ENCODE measurements around the gene TIMP3.

TIMP3 gene

GRCh38 chr22:32880061-32880460, 78.6 kb downstream of the TIMP3 start:
- TF ChIP-seq, protein P1, sequence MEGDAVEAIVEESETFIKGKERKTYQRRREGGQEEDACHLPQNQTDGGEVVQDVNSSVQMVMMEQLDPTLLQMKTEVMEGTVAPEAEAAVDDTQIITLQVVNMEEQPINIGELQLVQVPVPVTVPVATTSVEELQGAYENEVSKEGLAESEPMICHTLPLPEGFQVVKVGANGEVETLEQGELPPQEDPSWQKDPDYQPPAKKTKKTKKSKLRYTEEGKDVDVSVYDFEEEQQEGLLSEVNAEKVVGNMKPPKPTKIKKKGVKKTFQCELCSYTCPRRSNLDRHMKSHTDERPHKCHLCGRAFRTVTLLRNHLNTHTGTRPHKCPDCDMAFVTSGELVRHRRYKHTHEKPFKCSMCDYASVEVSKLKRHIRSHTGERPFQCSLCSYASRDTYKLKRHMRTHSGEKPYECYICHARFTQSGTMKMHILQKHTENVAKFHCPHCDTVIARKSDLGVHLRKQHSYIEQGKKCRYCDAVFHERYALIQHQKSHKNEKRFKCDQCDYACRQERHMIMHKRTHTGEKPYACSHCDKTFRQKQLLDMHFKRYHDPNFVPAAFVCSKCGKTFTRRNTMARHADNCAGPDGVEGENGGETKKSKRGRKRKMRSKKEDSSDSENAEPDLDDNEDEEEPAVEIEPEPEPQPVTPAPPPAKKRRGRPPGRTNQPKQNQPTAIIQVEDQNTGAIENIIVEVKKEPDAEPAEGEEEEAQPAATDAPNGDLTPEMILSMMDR (conservative IDR thresholded peaks at IDR 0.05) = no peak
- no peak overlapping the region for H3K27ac ChIP-seq

DNA sequence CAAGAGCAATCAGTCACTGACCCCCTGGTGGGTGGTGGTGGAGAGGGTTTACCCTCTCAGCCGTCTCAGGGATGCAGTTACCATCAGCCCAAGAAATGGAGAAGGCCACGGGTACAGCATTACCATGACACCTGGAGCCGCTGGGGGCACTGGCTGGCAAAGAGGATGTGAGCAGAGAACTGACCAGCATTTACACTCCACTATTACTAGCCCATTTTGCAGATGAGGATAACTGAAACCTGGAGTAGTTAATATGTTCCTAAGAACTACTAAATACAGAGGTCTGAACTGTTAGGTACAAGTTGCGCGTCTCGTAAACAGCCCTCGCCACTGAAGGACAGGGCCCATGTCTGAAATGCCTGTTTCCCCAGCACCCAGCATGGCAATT, 79.0 kb downstream of the TIMP3 start:
- H3K27ac ChIP-seq = no peak overlapping the region
- TF ChIP-seq, protein P1 (conservative IDR thresholded peaks at IDR 0.05) = no peak

DNA sequence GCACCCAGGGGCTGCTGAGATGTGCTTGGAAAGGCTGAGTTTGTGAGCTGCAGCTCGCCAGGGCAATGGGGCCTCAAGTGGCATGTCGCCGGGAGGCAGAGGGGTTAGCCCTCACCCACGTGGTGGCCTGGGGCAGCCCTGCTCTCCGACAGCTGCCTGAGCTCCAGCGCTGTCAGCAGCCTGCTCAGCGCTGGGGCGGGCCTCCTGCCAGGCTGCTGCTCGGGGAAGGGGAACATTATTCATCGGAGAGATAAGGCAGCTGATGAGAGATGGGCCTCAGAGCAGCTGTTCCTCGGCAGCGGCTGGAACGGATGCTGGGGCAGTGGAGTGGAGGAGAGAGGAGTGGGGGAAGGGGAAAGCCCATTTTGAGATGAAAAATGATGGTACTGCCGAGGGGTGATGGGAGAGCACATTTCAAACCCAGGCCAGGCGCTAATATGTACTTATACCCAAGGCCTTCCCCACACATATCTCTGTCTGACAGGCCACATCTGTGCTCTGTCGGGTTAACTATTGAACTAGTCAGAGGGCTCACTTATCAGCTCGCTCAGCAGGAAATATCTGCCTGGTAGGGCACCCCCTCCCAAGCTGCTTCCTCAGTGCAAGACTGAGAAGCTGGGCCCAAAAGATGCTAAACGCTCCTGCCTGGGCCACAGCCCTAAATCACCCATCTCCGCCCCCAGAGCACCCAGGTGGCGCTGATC, 79.5 kb downstream of the TIMP3 start:
- H3K27ac ChIP-seq = no peak overlapping the region

GRCh38 chr22:32882360-32882755, 80.9 kb downstream of the TIMP3 start:
- TF ChIP-seq, protein P1 (conservative IDR thresholded peaks at IDR 0.05) = no peak
- H3K27ac ChIP-seq = no peak overlapping the region

More for the DNA sequence above, 79.5 kb downstream of the TIMP3 start:
- TF ChIP-seq, protein P1 (conservative IDR thresholded peaks at IDR 0.05) = no peak

DNA sequence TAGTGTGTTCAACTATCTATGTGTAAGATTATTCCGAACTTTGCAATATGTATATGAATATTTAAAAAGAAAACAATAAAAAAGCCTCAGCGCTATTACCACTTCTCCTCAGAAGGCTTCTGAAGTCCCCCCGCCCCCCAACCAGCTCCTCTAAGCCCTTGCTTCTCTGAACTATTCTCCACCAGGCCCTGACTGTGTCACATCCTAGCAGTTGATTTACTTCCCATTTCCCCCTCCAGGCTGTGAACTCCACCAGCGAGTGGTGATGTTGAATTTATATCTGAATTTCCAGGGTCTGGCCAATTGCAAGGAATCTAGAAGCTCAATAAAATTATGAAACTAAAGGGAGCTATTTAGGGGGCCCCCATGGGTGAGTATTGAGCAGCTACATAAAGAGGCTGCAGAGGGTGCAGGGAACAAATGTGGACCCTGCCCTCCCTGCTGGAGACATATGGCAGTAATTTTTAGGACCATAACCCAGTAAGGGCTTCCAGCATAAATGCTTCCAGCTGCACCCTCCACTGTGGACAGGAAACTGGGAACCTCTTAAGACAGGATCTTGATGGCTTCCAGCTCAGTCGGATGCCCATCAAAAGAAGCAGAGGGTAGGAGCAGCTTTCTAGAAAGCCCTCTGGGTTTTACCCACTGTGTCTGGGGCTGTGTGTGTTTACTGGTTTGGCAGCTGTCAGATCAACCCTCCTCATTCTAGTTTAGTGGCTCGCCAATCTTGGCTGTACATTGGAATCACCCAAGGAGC, 81.4 kb downstream of the TIMP3 start:
- TF ChIP-seq, protein P1 (conservative IDR thresholded peaks at IDR 0.05) = no peak
- no peak overlapping the region for H3K27ac ChIP-seq

DNA sequence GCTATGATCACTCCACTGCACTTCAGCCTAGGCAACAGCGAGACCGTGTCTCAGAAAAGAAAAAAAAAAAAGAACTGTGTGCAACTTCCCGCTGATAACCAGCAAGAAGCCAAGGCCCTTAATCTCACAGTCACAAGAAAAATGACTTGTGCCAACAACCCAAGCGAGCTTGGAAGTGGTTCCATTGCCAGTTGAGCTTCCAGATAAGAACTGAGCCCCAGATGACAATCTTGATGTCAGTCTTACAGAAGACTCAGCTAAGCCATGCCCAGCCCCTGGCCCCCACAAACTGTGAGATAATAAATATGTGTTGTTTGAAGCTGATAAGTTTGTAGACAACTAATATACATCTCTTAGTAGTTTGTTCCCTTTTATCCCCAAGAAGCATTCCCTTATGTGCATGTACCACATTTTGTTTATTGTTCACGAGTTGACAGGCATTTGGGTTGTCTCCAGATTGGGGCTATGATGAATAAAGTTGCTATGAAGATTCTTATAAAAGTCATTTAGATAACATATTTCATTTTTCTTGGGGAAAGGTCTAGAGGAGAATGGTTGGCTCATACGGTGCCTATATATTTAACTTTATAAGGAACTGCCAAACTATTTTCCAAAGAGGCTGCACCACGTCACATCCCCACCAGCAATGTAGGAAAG, 85.9 kb downstream of the TIMP3 start:
- H3K27ac ChIP-seq = no peak overlapping the region
- TF ChIP-seq, protein P1 (conservative IDR thresholded peaks at IDR 0.05) = no peak

DNA sequence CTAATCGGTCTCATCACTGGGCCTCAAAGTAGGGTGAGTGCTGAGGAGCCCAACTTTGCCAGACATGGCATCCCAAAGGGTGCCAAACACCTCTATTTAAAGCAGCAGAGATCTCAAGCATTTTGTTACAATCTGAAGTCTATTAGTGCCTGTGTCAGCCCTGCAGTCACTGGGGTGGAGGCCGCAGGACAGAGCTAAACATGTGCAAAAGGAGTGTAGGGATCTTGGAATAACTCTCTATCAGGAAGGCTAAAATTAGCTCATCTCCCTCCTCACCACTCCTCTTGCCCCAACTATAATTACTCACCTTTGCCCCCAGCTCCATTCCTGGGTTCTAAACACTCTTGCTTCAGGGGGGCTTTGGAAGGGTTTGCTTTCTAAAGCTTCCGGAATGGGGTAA, 87.5 kb downstream of the TIMP3 start:
- no peak overlapping the region for H3K27ac ChIP-seq
- TF ChIP-seq, protein P1 (conservative IDR thresholded peaks at IDR 0.05) = no peak

Measured in VCaP (cell line).